Measurements from ENCODE around the gene PDE7B.

DNA sequence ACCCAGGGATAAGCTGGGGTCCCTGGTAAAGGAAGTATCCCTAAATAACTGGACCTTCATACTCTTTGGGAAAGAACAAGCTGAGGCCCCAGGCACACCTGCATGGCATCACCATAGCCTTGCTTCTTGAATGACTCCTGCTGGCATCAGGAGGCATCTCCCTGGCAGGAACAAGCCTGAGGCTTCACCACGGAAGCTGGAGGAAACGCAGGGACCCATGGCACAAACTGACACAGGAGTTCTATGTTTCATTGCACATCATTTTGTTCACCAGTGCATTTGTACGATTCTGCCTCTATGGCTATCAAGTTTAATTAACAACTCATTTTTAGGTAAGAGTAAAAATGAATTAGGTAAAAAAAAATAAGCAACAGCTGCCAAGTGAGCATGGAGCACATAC, 619 bp upstream of the PDE7B start:
- TF ChIP-seq GATA2 (IDR thresholded peaks at IDR 0.05; ENCODE audit: low read depth, low read length): no peak
- no peak for TF ChIP-seq GATA3 (IDR thresholded peaks at IDR 0.05; ENCODE audit: low read depth, low read length)
